ENCODE results near the gene SNAP47. TPM values are rescaled to one million over a fixed set of nuclear protein-coding genes. Genes with fewer than 3 reads are reported as not detected.

The SNAP47 gene
- total and polyA plus RNA-seq, 4 donors, result 10.6 to 63.0 (median 22.8) TPM

DNA sequence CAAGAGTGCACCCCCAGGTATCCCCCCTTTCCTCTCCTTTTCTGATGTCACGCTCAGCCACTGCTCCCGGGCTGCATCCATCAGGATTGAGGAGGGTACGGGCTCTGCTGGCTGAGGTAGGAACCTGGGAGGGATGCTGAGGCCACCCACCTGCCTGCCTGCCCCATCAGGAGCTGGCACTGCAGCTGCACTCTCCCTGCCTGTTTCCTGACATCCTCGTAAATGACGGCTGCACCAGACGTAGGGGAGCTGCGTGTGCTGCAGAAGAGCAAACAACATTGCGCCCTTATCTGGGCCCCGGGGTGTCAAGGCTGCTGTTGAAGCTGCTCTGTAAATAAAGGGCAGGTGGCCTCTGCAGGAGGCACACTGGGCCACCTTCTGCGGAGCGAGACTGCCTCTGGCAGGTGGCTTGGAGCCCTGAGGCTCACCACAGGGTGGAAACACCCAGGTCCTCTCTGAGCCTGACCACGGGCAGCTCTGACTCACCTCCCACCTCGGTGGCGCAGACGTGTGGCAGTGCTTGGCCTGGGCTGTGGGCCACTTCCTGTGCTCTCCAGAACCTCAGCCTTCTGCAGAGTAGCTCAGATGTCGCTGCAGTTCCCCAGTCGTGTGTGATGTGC lies 30.9 kb downstream of the SNAP47 start:
- DNase-seq (no peak), ATAC-seq (ENCODE audit: insufficient read depth, low FRiP score) (no peak)
- TF ChIP-seq CTCF (IDR thresholded peaks at IDR 0.05; ENCODE audit: control extremely low read depth, extremely low read depth), result no peak
- peaks cover 0 to 29% (median 15%) of the 10 kb centered on the region in 5 donors for H3K4me1 ChIP-seq (ENCODE audit: control insufficient read depth in 5 of 5, insufficient read depth in 5 of 5, low read length in 5 of 5)
- H3K27me3 ChIP-seq (ENCODE audit: control insufficient read depth in 3 of 3, insufficient read depth in 3 of 3, low read length in 2 of 3), result no peaks in the 10 kb centered on the region
- 44 to 56% methylated on average over 17 of the region's 17 CpGs for WGBS, 2 donors
- no peak overlapping the region for H3K9ac ChIP-seq (ENCODE audit: insufficient read depth in 1 of 2, low read length in 2 of 2)
- peaks cover 0 to 22% (median 17%) of the 10 kb centered on the region in 4 donors for H3K36me3 ChIP-seq (ENCODE audit: control insufficient read depth in 4 of 4, insufficient read depth in 4 of 4, low read length in 4 of 4)
- no peak overlapping the region for H3K4me3 ChIP-seq
- H3K27ac ChIP-seq (ENCODE audit: low read depth in 1 of 2, low read length in 1 of 2), result no peak overlapping the region
- H3K9me3 ChIP-seq (ENCODE audit: control insufficient read depth in 4 of 4, insufficient read depth in 3 of 4, low read length in 3 of 4), result no peaks in the 10 kb centered on the region

GRCh38 chr1:227766653-227767277 lies 31.5 kb downstream of the SNAP47 start:
- Histone ChIP-seq H3K9me3 (ENCODE audit: control insufficient read depth in 4 of 4, insufficient read depth in 3 of 4, low read length in 3 of 4) (no peaks in the 10 kb centered on the region), H3K36me3 (ENCODE audit: control insufficient read depth in 4 of 4, insufficient read depth in 4 of 4, low read length in 4 of 4) (peaks cover 0 to 20% (median 15%) of the 10 kb centered on the region in 4 donors), H3K27ac (ENCODE audit: low read depth in 1 of 2, low read length in 1 of 2) (no peak overlapping the region), H3K9ac (ENCODE audit: insufficient read depth in 1 of 2, low read length in 2 of 2) (no peak overlapping the region), H3K27me3 (ENCODE audit: control insufficient read depth in 3 of 3, insufficient read depth in 3 of 3, low read length in 2 of 3) (no peaks in the 10 kb centered on the region), H3K4me1 (ENCODE audit: control insufficient read depth in 5 of 5, insufficient read depth in 5 of 5, low read length in 5 of 5) (peaks cover 0 to 29% (median 15%) of the 10 kb centered on the region in 5 donors), H3K4me3 (no peak overlapping the region)
- ATAC-seq (ENCODE audit: insufficient read depth, low FRiP score) (no peak), DNase-seq (no peak)
- no peak for TF ChIP-seq CTCF (IDR thresholded peaks at IDR 0.05; ENCODE audit: control extremely low read depth, extremely low read depth)
- 56 to 64% methylated on average over 19 of the region's 19 CpGs for WGBS, 2 donors

GRCh38 chr1:227767401-227768124 lies 32.3 kb downstream of the SNAP47 start:
- DNase-seq (peak in 2 of 3 donors; percentile 62 to 82), ATAC-seq (ENCODE audit: insufficient read depth, low FRiP score) (no peak)
- no peak for TF ChIP-seq CTCF (IDR thresholded peaks at IDR 0.05; ENCODE audit: control extremely low read depth, extremely low read depth)
- Histone ChIP-seq H3K9ac (ENCODE audit: insufficient read depth in 1 of 2, low read length in 2 of 2) (no peak overlapping the region), H3K4me1 (ENCODE audit: control insufficient read depth in 5 of 5, insufficient read depth in 5 of 5, low read length in 5 of 5) (peaks cover 0 to 28% (median 14%) of the 10 kb centered on the region in 5 donors), H3K27me3 (ENCODE audit: control insufficient read depth in 3 of 3, insufficient read depth in 3 of 3, low read length in 2 of 3) (no peaks in the 10 kb centered on the region), H3K9me3 (ENCODE audit: control insufficient read depth in 4 of 4, insufficient read depth in 3 of 4, low read length in 3 of 4) (no peaks in the 10 kb centered on the region), H3K27ac (ENCODE audit: low read depth in 1 of 2, low read length in 1 of 2) (no peak overlapping the region), H3K4me3 (no peak overlapping the region), H3K36me3 (ENCODE audit: control insufficient read depth in 4 of 4, insufficient read depth in 4 of 4, low read length in 4 of 4) (peaks cover 0 to 22% (median 15%) of the 10 kb centered on the region in 4 donors)
- 73 to 82% methylated on average over 6 of the region's 6 CpGs for WGBS, 2 donors
